ENCODE data around the gene KIF3C.
"Not testable (repeated sequence)": the region's sequence is repeated elsewhere in the genome, so short reads cannot be mapped to it uniquely, and the experiment has no call there.

Gene KIF3C

DNA sequence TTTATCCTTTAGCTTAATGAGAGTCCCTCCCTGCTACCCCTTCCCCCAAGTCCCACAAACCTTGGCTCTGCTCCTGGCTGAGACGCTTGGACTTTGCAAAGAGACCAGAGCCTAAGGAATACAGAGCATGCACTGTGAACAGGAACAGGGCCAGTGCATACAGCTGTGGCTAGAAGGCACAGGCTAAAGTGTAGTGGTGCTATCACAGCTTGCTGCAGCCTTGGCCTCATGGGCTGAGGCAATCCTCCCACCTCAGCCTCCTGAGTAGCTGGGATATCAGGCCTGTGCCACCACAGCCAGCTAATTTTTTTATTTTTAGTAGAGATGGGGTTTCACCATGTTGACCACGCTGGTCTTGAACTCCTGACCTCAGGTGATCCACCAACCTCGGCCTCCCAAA is 64.5 kb downstream of the KIF3C start:
- H3K36me3 ChIP-seq (ENCODE audit: control insufficient read depth, insufficient read depth, low read length): no peaks in the 10 kb centered on the region
- no peaks in the 10 kb centered on the region for H3K9me3 ChIP-seq (ENCODE audit: control insufficient read depth, low read length)
- no peak overlapping the region for H3K9ac ChIP-seq
- no peak overlapping the region for H3K27ac ChIP-seq
- no peak overlapping the region for H3K4me2 ChIP-seq (ENCODE audit: low read length)
- H3K4me1 ChIP-seq: no peaks in the 10 kb centered on the region
- H3K79me2 ChIP-seq: no peaks in the 10 kb centered on the region
- TF ChIP-seq, protein P1, sequence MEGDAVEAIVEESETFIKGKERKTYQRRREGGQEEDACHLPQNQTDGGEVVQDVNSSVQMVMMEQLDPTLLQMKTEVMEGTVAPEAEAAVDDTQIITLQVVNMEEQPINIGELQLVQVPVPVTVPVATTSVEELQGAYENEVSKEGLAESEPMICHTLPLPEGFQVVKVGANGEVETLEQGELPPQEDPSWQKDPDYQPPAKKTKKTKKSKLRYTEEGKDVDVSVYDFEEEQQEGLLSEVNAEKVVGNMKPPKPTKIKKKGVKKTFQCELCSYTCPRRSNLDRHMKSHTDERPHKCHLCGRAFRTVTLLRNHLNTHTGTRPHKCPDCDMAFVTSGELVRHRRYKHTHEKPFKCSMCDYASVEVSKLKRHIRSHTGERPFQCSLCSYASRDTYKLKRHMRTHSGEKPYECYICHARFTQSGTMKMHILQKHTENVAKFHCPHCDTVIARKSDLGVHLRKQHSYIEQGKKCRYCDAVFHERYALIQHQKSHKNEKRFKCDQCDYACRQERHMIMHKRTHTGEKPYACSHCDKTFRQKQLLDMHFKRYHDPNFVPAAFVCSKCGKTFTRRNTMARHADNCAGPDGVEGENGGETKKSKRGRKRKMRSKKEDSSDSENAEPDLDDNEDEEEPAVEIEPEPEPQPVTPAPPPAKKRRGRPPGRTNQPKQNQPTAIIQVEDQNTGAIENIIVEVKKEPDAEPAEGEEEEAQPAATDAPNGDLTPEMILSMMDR (IDR thresholded peaks at IDR 0.05): no peak
- no peak overlapping the region for H3K4me3 ChIP-seq (ENCODE audit: low read depth, low read length)
- no peak overlapping the region for H2AFZ ChIP-seq
- H3K27me3 ChIP-seq (ENCODE audit: control insufficient read depth, insufficient read depth, low read length): no peaks in the 10 kb centered on the region

DNA sequence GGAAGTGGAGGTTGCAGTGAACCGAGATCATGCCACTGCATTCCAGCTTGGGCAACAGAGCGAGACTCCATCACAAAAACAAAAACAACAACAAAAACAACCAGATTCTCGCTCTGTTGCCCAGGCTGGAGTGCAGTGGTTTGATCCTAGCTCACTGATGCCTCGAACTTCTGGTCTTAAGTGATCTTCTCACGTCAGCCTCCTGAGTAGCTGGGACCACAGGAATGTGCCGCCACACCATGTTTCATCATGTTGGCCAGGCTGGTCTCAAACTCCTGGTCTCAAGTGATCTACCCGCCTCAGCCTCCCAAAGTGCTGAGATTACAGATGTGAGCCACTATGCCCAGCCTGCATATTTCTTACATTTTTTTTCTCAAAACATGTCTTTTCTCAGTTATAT is 64.9 kb downstream of the KIF3C start:
- H3K27me3 ChIP-seq (ENCODE audit: control insufficient read depth, insufficient read depth, low read length); H3K4me3 ChIP-seq (ENCODE audit: low read depth, low read length); H3K79me2 ChIP-seq: not testable (repeated sequence)

DNA sequence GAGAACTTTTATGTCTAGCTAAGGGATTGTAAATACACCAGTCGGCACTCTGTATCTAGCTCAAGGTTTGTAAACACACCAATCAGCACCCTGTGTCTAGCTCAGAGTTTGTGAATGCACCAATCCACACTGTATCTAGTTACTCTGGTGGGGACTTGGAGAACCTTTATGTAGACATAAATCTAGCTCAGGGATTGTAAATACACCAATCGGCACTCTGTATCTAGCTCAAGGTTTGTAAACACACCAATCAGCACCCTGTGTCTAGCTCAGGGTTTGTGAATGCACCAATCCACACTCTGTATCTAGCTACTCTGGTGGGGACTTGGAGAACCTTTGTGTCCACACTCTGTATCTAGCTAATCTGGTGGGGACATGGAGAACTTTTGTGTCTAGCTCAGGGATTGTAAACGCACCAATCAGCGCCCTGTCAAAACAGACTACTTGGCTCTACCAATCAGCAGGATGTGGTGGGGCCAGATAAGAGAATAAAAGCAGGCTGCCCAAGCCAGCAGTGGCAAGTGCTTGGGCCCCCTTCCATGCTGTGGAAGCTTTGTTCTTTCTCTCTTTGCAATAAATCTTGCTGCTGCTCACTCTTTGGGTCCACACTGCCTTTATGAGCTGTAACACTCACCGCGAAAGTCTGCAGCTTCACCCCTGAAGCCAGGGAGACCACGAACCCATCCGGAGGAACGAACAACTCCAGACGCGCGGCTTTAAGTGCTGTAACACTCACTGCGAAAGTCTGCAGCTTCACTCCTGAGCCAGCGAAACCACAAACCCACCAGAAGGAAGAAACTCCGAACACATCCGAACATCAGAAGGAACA is 66.1 kb downstream of the KIF3C start:
- not testable (repeated sequence) for H3K4me3 ChIP-seq (ENCODE audit: low read depth, low read length)

More for the DNA sequence above, 64.9 kb downstream of the KIF3C start:
- H2AFZ ChIP-seq; H3K27ac ChIP-seq; H3K9ac ChIP-seq; H3K36me3 ChIP-seq (ENCODE audit: control insufficient read depth, insufficient read depth, low read length); H3K4me1 ChIP-seq; H3K9me3 ChIP-seq (ENCODE audit: control insufficient read depth, low read length); H3K4me2 ChIP-seq (ENCODE audit: low read length): not testable (repeated sequence)

DNA sequence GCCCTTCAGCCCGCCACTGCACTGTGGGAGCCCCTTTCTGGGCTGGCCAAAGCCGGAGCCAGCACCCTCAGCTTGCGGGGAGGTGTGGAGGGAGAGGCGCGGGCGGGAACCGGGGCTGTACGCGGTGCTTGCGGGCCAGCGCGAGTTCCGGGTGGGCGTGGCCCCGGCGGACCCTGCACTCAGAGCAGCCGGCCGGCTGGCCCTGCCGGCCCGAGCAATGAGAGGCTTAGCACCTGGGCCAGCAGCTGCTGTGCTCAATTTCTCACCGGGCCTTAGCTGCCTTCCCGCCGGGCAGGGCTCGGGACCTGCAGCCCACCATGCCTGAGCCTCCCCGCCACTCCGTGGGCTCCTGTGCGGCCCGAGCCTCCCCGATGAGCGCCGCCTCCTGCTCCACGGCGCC is 66.9 kb downstream of the KIF3C start:
- not testable (repeated sequence) for H3K4me2 ChIP-seq (ENCODE audit: low read length); H3K9me3 ChIP-seq (ENCODE audit: control insufficient read depth, low read length); H3K79me2 ChIP-seq; H3K27ac ChIP-seq; H3K27me3 ChIP-seq (ENCODE audit: control insufficient read depth, insufficient read depth, low read length); H3K4me3 ChIP-seq (ENCODE audit: low read depth, low read length); H3K9ac ChIP-seq; H2AFZ ChIP-seq; H3K36me3 ChIP-seq (ENCODE audit: control insufficient read depth, insufficient read depth, low read length); H3K4me1 ChIP-seq

More for the DNA sequence above, 66.1 kb downstream of the KIF3C start:
- not testable (repeated sequence) for H3K27me3 ChIP-seq (ENCODE audit: control insufficient read depth, insufficient read depth, low read length); H2AFZ ChIP-seq; H3K36me3 ChIP-seq (ENCODE audit: control insufficient read depth, insufficient read depth, low read length); H3K9me3 ChIP-seq (ENCODE audit: control insufficient read depth, low read length); H3K9ac ChIP-seq; H3K27ac ChIP-seq; H3K4me1 ChIP-seq; H3K79me2 ChIP-seq; H3K4me2 ChIP-seq (ENCODE audit: low read length)

DNA sequence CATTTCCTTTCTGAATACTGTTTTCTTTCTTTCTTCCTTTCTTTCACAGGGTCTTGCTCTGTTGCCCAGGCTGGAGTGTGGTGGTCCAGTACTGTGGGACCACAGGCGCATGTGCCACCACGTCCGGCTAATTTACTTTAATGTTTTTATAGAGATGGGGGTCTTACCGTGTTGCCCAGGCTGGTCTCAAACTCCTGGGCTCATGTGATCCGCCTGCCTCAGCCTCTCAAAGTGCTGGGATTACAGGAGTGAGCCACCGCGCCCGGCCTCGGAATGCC is 68.7 kb downstream of the KIF3C start:
- not testable (repeated sequence) for H3K9me3 ChIP-seq (ENCODE audit: control insufficient read depth, low read length); H3K27me3 ChIP-seq (ENCODE audit: control insufficient read depth, insufficient read depth, low read length); H3K36me3 ChIP-seq (ENCODE audit: control insufficient read depth, insufficient read depth, low read length); H3K79me2 ChIP-seq; H3K4me3 ChIP-seq (ENCODE audit: low read depth, low read length); H3K27ac ChIP-seq; H3K4me1 ChIP-seq; H3K4me2 ChIP-seq (ENCODE audit: low read length); H2AFZ ChIP-seq; H3K9ac ChIP-seq

DNA sequence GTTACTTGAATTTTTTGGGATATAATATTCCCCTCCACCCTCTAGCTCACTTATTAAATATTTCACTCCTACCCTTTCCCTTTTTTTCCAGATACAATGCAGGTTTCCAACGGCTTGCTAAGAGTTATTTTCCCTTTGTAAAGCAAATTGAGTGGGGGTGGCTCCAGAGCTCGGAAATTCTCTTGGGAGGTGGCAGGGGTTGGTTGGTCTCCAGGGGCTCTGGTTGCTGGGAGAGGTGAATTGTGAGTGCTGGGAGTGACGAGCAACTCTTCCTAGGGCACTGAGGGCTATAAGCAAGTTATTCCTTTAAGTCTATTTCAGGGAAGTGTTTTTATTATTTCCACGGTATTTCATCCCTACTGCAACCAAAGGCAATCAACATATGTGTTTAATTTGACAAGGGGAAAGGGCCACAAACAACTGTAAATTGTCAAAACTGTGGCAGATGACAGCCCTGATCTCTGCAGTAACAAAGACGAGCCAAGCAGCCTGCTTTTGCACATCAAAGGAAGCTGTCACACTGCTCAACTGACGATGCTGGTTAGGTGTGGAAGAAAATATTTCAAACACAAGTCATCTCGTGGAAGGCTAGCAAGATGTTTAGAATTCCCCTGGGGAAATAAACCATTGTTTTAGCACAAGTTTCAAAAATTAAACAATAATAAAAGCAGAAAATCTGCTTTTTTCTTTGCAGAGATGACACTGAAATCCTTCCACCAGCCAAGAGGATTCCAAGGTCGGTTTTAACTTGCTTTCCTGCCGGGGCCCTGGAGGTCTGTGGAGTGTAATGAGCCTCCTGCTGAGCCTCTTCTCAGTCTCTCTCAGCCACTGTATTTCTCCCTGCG is 69.2 kb downstream of the KIF3C start:
- no peaks in the 10 kb centered on the region for H3K27me3 ChIP-seq (ENCODE audit: control insufficient read depth, insufficient read depth, low read length)
- no peaks in the 10 kb centered on the region for H3K36me3 ChIP-seq (ENCODE audit: control insufficient read depth, insufficient read depth, low read length)
- no peak overlapping the region for H3K4me2 ChIP-seq (ENCODE audit: low read length)
- H3K9ac ChIP-seq: no peak overlapping the region
- H3K4me3 ChIP-seq (ENCODE audit: low read depth, low read length): no peak overlapping the region
- TF ChIP-seq, protein P1 (IDR thresholded peaks at IDR 0.05): no peak
- no peaks in the 10 kb centered on the region for H3K4me1 ChIP-seq
- no peaks in the 10 kb centered on the region for H3K79me2 ChIP-seq
- H3K9me3 ChIP-seq (ENCODE audit: control insufficient read depth, low read length): no peaks in the 10 kb centered on the region
- H2AFZ ChIP-seq: peak overlapping the region; percentile 56
- no peak overlapping the region for H3K27ac ChIP-seq

DNA sequence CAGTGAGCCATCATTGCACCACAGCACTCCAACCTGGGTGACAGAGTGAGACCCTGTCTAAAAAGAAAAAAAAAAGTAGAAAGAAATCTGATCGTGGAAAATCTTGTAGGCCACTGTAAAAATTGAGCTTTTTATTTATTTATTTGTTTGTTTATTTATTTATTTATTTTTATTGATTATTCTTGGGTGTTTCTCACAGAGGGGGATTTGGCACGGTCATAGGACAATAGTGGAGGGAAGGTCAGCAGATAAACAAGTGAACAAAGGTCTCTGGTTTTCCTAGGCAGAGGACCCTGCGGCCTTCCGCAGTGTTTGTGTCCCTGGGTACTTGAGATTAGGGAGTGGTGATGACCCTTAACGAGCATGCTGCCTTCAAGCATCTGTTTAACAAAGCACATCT is 72.7 kb downstream of the KIF3C start:
- H3K4me2 ChIP-seq (ENCODE audit: low read length); H3K4me1 ChIP-seq; H3K9me3 ChIP-seq (ENCODE audit: control insufficient read depth, low read length); H3K36me3 ChIP-seq (ENCODE audit: control insufficient read depth, insufficient read depth, low read length); H3K4me3 ChIP-seq (ENCODE audit: low read depth, low read length); H3K9ac ChIP-seq; H3K27ac ChIP-seq; H3K27me3 ChIP-seq (ENCODE audit: control insufficient read depth, insufficient read depth, low read length); H3K79me2 ChIP-seq; H2AFZ ChIP-seq: not testable (repeated sequence)
